ENCODE data around the gene PRDX5.

- TF ChIP-seq POLR2AphosphoS5 (IDR thresholded peaks at IDR 0.05) (no peak), EP300 (IDR thresholded peaks at IDR 0.05) (no peak), POLR2A (IDR thresholded peaks at IDR 0.05) (no peak)
- TF ChIP-seq, protein P1, sequence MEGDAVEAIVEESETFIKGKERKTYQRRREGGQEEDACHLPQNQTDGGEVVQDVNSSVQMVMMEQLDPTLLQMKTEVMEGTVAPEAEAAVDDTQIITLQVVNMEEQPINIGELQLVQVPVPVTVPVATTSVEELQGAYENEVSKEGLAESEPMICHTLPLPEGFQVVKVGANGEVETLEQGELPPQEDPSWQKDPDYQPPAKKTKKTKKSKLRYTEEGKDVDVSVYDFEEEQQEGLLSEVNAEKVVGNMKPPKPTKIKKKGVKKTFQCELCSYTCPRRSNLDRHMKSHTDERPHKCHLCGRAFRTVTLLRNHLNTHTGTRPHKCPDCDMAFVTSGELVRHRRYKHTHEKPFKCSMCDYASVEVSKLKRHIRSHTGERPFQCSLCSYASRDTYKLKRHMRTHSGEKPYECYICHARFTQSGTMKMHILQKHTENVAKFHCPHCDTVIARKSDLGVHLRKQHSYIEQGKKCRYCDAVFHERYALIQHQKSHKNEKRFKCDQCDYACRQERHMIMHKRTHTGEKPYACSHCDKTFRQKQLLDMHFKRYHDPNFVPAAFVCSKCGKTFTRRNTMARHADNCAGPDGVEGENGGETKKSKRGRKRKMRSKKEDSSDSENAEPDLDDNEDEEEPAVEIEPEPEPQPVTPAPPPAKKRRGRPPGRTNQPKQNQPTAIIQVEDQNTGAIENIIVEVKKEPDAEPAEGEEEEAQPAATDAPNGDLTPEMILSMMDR (IDR thresholded peaks at IDR 0.05) = no peak
Observed at GRCh38 chr11:64347193-64347867, 29.4 kb downstream of the PRDX5 start.

All from upper lobe of left lung (tissue), 4 donors.